Body of pancreas (tissue), 4 donors: ENCODE data around the gene CCDC106. TPM values are rescaled to one million over a fixed set of nuclear protein-coding genes. Genes with fewer than 3 reads are reported as not detected.
A peak's percentile ranks its signal among the peaks of the same experiment; 100 is the strongest.

Experiments
- ATAC-seq: fragments of 150-250 bp; one replicate; pipeline ENCODE4 v1.9.1; 2016
- DNase-seq, 4 donors: peaks; one replicate each; pipeline ENCODE4 v3.0.0-alpha.2; 2019
- H3K27ac ChIP-seq, 4 donors: fragments of 200-600 bp; sonication (generic); 1 replicate in 3 of 4; 2 replicates in 1 of 4; pipeline versions ENCODE4 v1.5.1 to v1.6.1; 2016 to 2019; ENCODE audit warnings: mild to moderate bottlenecking in 1 of 4, mixed read lengths in 1 of 4, moderate library complexity in 1 of 4
- H3K27me3 ChIP-seq, 2 donors: fragments of 200-600 bp; sonication (generic); one replicate each; pipeline ENCODE4 v1.6.0; 2016; ENCODE audit warnings: mild to moderate bottlenecking in 1 of 2
- H3K36me3 ChIP-seq, 2 donors: fragments of 200-600 bp; sonication (generic); replicated peaks in 1 of 2; 2 replicates each; pipeline ENCODE4 v1.5.1; 2016; ENCODE audit warnings: low read depth in 2 of 2; ENCODE audit not compliant: insufficient read depth in 1 of 2
- H3K4me1 ChIP-seq: fragments of 200-600 bp; sonication (generic); one replicate; pipeline ENCODE4 v1.6.0; 2016
- H3K4me3 ChIP-seq, 2 donors: fragments of 200-600 bp; sonication (generic); 1 replicate in 1 of 2; 2 replicates in 1 of 2; pipeline ENCODE4 v1.5.1; 2016 to 2019
- H3K9me3 ChIP-seq, 3 donors: fragments of 200-600 bp; sonication (generic); 1 replicate in 2 of 3; 2 replicates in 1 of 3; pipeline ENCODE4 v1.5.1; 2016
- POLR2A ChIP-seq, 3 donors: fragments of 450-650 bp; IDR thresholded peaks; one replicate each; pipeline ENCODE4 v1.6.1; 2016; ENCODE audit warnings: antibody characterized with exemption in 3 of 3, mild to moderate bottlenecking in 2 of 3
- WGBS, 2 donors: methylation state at CpG; one replicate each; pipeline ENCODE4 v1.1.5; 2017; 5-methylcytosine and 5-hydroxymethylcytosine counted together
- intact Hi-C: fragments of 100-400 bp; cut with DNase I; formaldehyde crosslinking; loops from one replicate; pipeline ENCODE4 v1.15.1; 2023
- total RNA-seq, 2 donors: library from RNA; depleted of rRNA; stranded (reverse); fragments of >200 nt; gene quantifications; one replicate each; pipeline ENCODE4 v1.1.0, GENCODE V29; 2016
- TF ChIP-seq, protein P1 (sequence below), 7 experiments: fragments of 450-650 bp in 4 of 7; fragments of 200-600 bp in 3 of 7; sonication (generic) in 3 of 7; IDR thresholded peaks; one replicate each; pipeline ENCODE4 v1.5.1; 2016 to 2019; ENCODE audit warnings: antibody characterized with exemption in 7 of 7

CCDC106 gene
- total RNA-seq, 2 donors from 2014 or later = 5.9 to 15.0 TPM

DNA sequence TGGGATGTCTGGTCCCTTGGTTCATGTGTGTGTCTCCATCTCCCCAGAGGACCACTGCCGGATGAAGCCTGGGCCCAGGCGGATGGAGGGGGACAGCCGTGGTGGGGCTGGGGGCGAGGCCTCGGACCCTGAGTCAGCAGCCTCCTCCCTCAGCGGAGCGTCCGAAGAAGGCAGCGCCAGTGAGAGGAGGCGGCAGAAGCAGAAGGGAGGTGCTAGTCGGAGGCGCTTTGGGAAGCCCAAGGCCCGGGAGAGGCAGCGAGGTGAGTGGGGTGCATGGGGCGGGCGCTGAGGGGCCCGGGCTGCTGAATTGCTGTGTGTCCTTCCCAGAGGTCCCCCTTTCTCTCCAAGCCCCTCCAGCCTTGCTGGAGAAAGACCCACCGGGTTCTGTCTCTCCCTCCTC, 3.2 kb downstream of the CCDC106 start:
- no peaks in the 10 kb centered on the region for H3K9me3 ChIP-seq
- 83 to 88% methylated on average over 16 to 17 of the region's 18 CpGs for WGBS, 2 donors
- DNase-seq = no peak
- H3K4me1 ChIP-seq = peaks cover 38% of the 10 kb centered on the region
- no peak for TF ChIP-seq POLR2A (IDR thresholded peaks at IDR 0.05)
- TF ChIP-seq, protein P1, sequence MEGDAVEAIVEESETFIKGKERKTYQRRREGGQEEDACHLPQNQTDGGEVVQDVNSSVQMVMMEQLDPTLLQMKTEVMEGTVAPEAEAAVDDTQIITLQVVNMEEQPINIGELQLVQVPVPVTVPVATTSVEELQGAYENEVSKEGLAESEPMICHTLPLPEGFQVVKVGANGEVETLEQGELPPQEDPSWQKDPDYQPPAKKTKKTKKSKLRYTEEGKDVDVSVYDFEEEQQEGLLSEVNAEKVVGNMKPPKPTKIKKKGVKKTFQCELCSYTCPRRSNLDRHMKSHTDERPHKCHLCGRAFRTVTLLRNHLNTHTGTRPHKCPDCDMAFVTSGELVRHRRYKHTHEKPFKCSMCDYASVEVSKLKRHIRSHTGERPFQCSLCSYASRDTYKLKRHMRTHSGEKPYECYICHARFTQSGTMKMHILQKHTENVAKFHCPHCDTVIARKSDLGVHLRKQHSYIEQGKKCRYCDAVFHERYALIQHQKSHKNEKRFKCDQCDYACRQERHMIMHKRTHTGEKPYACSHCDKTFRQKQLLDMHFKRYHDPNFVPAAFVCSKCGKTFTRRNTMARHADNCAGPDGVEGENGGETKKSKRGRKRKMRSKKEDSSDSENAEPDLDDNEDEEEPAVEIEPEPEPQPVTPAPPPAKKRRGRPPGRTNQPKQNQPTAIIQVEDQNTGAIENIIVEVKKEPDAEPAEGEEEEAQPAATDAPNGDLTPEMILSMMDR (IDR thresholded peaks at IDR 0.05) = no peak
- no peak overlapping the region for H3K4me3 ChIP-seq
- no peaks in the 10 kb centered on the region for H3K36me3 ChIP-seq
- H3K27ac ChIP-seq = no peak overlapping the region
- ATAC-seq = no peak
- intact Hi-C loops = no loop called here
- no peaks in the 10 kb centered on the region for H3K27me3 ChIP-seq

DNA sequence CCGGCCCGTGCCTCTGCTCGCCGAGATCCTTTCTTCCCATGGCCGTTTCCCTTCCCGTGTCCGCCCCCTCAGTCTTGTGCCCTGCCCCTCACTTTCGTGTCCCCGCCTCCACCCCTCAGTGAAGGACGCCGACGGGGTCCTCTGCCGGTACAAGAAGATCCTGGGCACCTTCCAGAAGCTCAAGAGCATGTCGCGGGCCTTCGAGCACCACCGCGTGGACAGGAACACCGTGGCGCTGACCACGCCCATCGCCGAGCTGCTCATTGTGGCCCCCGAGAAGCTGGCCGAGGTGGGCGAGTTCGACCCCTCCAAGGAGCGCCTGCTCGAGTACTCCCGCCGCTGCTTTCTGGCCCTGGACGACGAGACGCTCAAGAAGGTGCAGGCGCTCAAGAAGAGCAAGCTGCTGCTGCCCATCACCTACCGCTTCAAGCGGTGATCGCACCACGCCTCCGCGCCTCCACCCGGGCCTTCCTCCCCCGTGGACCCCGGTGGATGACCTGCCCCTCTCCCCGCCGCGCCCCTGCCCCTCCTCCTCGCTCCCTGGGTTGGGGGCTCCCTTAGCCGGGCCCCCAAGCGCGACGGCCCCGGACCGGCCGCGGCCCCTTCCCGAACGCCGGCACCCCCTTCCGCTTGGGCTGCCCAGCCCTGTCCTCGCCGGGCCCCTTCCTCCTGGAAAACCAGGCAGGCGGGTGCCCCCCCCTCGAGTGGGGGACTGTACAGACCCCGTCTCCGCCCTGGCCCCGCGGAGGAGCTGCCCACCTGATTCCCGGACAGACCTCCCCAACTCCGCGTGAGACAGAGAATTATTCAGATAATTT, 4.5 kb downstream of the CCDC106 start:
- peaks cover 42% of the 10 kb centered on the region for H3K4me1 ChIP-seq
- peak overlapping the region in 1 of 4 donors; percentile 99 for H3K27ac ChIP-seq

DNA sequence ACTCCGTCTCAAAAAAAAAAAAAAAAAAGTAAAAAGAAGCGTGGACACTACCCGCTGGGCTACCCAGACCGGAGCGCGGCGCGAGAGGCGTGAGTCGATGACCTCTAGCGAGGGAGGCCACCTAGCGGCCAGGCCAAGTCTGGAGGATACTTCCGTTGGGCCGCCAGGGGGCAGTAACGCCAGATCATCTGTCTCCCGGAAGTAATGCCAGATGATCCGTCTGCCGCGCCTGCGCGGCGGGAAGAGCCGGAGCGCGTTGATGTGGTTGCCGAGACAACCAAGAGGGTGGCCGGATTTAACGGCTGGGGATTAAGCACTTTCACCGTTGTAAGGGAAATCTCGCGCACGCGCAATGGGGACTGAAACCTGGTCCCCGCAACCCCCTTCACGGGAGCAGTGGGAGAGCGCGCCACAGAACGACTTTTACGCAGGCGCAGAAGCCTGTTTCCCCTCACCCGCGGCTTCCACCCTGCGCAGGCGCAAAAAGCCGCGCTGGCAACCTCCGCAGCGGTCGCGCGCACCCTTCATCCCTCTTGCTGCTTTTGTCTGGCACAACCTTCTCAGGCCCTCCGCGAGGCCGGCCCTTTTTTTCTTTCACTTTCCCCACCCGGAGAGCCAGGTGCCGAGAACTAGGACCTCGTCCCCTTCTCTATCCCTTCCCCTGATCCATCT, 5.8 kb downstream of the CCDC106 start:
- Histone ChIP-seq H3K36me3 (no peaks in the 10 kb centered on the region), H3K27ac (peak overlapping the region; percentile 99 to 100 (median 99)), H3K27me3 (no peaks in the 10 kb centered on the region), H3K9me3 (no peaks in the 10 kb centered on the region), H3K4me1 (peaks cover 47% of the 10 kb centered on the region), H3K4me3 (peak overlapping the region in 1 of 2 donors; percentile 31)
- ATAC-seq (peak; percentile 68), DNase-seq (peak; percentile 98 to 99 (median 99))
- WGBS, 2 donors = 0 to 1% methylated on average over 39 to 57 of the region's 57 CpGs
- intact Hi-C loops = no loop called here
- TF ChIP-seq POLR2A (IDR thresholded peaks at IDR 0.05) = peak in 2 of 3 donors; percentile 85 to 95
- TF ChIP-seq, protein P1 (IDR thresholded peaks at IDR 0.05) = peak; percentile 97 to 100 (median 100)

More for the DNA sequence above, 4.5 kb downstream of the CCDC106 start:
- Histone ChIP-seq H3K4me3 (no peak overlapping the region), H3K27me3 (no peaks in the 10 kb centered on the region), H3K9me3 (no peaks in the 10 kb centered on the region), H3K36me3 (no peaks in the 10 kb centered on the region)
- WGBS, 2 donors = 82 to 85% methylated on average over 52 to 67 of the region's 71 CpGs
- DNase-seq (no peak), ATAC-seq (no peak)
- intact Hi-C loops = no loop called here
- TF ChIP-seq, protein P1 (IDR thresholded peaks at IDR 0.05) = no peak
- TF ChIP-seq POLR2A (IDR thresholded peaks at IDR 0.05) = no peak

DNA sequence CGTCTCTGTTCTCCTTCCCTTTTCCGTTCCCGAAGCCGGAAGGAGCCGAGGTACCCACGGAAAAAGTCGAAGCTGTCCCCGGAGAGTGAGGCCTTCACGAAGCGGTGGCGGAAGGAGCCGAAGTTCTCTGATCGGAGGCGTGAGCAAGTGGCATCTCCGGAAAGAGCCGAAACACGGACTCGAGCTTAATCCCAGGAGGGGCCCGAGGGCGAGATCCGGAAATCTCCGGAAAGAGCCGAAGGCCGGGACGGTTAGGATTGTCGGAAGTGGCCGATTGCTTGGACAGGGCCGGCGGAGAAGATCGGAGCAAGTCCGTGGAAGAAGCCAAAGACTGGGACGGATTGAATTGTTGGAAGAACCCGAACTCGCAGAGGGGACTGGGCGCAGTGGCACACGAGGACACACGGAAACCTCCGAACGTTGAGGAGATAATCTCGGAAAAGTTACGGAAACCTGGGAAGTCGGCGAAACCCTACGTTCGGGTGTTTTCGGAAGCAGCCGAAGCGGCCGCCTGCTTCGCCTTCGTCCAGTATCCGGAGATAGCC, 6.4 kb downstream of the CCDC106 start:
- Histone ChIP-seq H3K27ac (peak overlapping the region; percentile 99 to 100 (median 99)), H3K27me3 (no peaks in the 10 kb centered on the region), H3K4me1 (peaks cover 44% of the 10 kb centered on the region), H3K36me3 (no peaks in the 10 kb centered on the region), H3K9me3 (no peaks in the 10 kb centered on the region), H3K4me3 (peak overlapping the region; percentile 31 to 100)
- DNase-seq (peak; percentile 98 to 100 (median 100)), ATAC-seq (peak; percentile 85)
- intact Hi-C loops = no loop called here
- WGBS, 2 donors = 0 to 1% methylated on average over 41 to 51 of the region's 52 CpGs
- TF ChIP-seq, protein P1 (IDR thresholded peaks at IDR 0.05) = no peak
- no peak for TF ChIP-seq POLR2A (IDR thresholded peaks at IDR 0.05)
